GM21619 (cell line): ENCODE results near the gene TBC1D22A.

ENCODE experiments used
- ATAC-seq: cut with Tn5 transposase; IDR thresholded peaks from one replicate; pipeline ENCODE4 v1.9.1; 2021; ENCODE audit not compliant: unreplicated experiment

The TBC1D22A gene

DNA sequence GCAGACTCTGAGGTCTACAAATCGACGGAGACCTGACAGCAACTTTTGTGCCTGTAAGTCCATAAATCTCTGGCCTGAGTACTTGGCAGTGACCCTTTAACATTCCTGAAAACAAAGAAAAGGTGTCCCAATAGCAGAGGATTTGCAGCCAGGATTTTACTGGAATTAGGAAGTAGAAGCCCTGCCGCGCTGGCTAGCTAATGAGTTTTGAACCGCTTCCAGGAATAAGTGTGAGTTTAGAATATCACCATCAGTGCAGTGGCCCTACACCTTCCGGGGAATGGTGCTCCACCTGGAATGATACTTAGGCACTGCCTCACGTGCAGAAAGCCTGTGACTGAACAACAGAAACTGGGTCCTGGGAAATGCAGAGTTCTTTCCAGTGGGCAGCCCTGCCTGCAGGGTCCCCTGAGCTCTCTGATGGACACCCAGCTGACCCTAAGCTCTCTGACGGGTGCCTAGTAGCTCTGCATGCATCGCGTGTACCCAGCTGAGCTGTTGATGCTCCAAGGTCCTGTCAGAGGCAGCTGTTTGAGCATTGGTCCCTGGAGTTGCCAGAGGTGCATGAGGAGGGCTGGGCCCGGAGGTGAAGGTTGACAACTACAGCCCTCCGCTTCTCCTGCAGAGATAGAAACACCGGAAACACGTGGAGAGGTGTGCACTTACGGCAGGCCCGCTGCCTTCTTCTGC is 380.9 kb downstream of the TBC1D22A start:
- ATAC-seq, result no peak

DNA sequence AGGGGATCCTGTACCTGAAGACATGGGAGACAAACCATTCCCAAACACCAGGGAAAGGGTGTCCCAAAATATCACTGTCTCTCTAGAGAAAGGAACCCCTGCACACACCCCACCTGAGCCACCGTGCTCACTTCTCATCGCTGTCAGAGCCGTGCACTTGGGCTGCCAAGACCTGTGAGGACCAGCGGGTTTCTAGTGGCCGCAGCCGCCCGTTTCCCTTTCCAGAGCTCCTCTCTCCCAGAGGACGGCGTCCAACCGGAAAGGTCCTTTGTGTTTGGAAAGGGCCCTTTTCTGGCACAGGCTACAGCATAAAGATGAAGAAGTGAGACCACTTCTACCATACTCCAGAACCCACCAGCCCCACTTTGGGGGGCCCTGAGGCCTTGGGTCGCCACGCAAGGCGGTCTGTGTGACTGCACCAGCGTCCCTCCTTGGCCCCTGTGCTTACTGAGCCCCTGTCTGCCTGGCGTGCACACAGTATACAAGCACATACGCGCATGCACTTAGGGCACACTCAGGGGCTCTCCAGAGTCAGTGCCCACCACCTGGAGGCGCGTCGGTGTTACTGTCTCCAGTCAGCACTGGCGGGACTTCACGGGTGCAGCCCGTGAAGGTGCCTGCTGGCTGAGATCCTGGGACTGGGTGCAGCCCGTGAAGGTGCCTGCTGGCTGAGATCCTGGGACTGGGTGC is 381.8 kb downstream of the TBC1D22A start:
- ATAC-seq, result no peak

- ATAC-seq, result no peak
These were observed 382.5 kb downstream of the TBC1D22A start for GRCh38 chr22:47144791-47145425.

DNA sequence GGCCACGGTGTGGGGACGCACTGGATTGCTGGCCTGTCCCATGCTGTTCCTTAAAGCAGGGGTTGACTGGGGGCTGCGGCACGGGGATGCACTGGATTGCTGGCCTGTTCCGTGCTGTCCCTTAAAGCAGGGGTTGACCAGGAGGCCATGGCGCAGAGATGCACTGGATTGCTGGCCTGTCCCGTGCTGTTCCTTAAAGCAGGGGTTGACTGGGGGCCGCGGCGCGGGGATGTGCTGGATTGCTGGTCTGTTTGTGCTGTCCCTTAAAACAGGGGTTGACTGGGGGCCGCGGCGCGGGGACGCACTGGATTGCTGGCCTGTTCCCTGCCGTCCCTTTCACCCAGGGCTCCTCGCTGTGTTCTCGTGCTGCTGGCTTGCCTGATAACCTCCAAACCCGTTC is 383.4 kb downstream of the TBC1D22A start:
- no peak for ATAC-seq

- no peak for ATAC-seq
These were observed 383.9 kb downstream of the TBC1D22A start for GRCh38 chr22:47146391-47146790.

- ATAC-seq, result no peak
These were observed 384.5 kb downstream of the TBC1D22A start for GRCh38 chr22:47146941-47147340.

GRCh38 chr22:47147572-47147971 is 385.1 kb downstream of the TBC1D22A start:
- ATAC-seq, result no peak

DNA sequence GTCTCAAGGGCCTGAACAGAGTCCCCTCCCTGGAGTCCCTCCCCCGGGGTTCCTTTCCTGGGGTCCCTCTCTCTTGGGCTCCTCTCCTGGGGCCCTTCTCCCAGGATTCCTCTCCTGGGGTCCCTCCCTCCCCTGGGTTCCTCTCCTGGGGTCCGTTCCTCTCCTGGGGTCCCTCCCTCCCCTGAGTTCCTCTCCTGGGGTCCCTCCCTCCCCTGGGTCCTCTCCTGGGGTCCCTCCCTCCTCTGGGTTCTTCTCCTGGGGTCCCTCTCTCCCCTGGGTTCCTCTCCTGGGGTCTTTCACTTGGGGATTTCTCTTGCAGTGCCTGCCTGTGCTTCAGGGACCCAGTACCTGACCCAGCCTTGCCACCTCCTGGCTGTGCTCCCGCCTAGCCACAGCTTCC is 386.1 kb downstream of the TBC1D22A start:
- ATAC-seq, result no peak

DNA sequence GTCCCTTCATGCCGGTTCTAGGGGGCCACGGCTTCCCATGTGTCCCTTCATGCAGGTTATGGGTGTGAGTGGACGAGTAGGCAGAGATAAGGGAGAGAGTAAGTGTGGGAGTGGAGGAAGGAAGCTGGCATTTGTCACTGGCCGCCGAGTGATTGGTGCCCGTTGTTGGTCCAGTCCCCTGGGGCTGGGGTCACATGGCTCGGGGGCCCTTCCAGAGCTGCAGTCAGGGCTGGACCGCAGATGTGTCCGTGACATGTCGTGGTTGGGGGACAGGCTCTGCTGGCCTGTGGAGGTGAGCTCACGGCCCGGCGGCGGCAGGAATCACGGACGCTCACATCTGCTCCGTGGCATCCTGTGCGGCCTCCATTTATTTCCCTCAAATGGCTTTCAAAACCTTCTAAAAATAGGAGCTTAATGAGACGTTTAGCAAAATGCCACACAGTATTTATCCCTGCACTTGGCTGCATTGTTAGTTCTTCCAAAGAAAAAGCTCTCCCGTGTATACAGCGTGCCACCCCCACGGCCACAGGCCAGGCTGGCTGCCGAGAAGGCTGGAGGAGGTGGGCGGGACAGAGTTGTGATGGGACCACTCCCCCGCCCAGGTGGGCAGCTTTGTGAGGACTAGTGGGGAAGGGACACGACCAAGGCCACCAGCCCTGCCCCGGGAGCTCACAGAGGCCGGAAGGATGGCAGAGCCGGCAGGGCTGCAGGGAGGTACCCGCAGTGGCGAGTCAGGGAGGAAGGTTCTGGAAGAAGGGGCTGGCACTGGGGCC is 386.7 kb downstream of the TBC1D22A start:
- no peak for ATAC-seq

- no peak for ATAC-seq
These were observed 387.5 kb downstream of the TBC1D22A start for GRCh38 chr22:47149976-47150375.

DNA sequence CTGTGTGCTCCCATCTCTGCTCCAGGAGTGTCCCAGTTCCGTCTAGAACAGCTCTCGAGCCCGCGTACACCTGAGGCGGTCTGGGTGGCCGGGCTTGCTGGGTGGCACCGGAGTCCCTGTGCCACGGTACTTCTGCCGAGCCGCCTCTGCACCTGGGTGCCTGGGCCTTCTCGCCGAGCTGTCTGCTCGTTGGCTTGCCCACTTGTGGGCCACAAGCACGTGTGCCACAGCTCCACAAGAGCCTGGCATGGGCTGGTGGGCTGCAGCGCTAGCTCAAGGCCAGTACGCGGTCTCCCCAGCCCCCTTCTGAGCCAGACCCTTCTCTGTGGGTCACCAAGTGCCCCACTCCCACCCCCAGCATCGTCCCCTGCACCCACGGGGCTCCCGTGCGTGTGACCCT is 388.0 kb downstream of the TBC1D22A start:
- no peak for ATAC-seq

GRCh38 chr22:47151064-47151463 is 388.6 kb downstream of the TBC1D22A start:
- ATAC-seq, result no peak

DNA sequence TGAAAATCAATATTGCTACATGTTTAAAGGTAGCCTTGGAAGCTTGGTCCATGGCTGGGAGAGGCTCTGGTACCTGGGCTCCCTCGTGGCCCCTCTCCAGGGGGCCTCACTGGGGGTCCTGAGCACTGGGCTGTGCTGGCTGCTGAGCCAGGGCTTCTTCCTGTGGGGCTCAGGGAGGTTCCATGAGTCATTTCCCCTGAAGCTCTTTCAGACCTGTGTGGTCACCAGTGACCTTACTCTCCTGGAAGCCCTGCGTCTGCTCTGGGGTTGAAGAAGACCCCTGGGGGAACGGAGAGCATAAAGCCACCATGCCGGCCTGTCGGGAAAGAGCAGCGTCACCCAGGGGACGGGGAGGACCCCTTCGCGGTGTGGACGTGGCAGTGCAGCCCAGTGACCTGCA is 389.0 kb downstream of the TBC1D22A start:
- ATAC-seq, result no peak

- ATAC-seq, result no peak
These were observed 389.8 kb downstream of the TBC1D22A start for GRCh38 chr22:47152236-47152635.

- no peak for ATAC-seq
These were observed 390.5 kb downstream of the TBC1D22A start for GRCh38 chr22:47152938-47153337.

GRCh38 chr22:47153854-47154525 is 391.5 kb downstream of the TBC1D22A start:
- no peak for ATAC-seq

GRCh38 chr22:47154621-47155081 is 392.2 kb downstream of the TBC1D22A start:
- ATAC-seq, result no peak

DNA sequence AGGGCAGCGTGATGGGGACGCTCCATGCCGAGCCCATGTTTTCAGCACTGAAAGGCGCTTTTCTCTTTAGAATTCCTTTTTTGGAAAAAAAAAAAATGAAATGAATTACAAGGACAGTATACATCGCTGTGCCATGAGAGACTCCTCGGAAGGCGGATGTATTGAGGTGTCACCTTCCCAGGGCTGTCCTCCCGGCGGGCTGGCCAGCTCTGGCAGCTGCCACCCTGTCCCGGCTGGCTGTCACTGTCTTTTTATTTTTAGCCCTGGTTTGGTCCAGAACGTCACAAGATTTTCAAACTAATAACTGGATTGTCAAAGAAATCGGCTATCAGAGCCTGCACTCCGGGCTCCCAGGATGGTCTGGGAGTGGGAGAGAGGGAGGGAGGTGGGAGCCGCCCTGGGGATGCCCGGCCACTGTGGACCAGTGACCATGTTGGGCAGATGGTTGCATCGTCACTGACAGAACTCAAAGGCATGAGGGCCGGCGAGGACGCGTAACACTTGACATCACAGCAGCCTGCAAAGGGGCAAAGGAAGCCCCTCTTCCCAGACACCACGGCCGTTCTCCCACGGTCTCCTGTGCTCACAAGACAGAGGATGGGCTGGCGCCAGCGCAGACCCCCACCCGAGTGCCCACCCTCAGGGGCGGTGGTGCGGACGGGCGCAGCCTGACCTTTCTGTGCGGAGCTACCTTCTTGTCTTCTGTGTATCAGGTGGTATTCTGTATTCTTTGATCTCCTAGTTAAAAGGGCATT is 392.9 kb downstream of the TBC1D22A start:
- ATAC-seq, result no peak

DNA sequence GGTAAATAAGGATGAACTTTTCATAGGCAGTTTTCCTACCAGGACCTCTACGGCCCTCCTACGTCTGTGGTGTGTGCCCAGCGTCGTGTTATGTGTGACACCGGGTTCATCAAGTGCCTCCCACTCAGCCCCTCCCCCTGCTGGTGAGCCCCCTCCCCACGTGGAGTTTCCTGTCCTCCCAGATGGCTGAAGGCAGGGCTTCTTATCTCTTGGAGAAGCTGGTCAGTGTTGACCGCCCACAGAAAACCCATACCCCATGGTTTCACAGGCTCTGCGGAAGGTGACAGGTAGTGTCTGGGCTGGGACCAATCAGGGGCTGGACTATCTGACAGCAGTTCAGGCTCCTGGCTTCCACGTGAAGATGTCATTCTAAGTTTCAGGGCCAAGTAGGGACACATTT is 393.5 kb downstream of the TBC1D22A start:
- no peak for ATAC-seq
